AG09309 (cell line): Measurements from ENCODE around the gene SLC66A1.

ENCODE experiments used
- DNase-seq: peaks from one replicate; pipeline ENCODE4 v3.0.0-alpha.2; 2010; ENCODE audit warnings: low read depth
- H3K4me3 ChIP-seq: 2 replicates; pipeline ENCODE4 v1.5.1; 2011; ENCODE audit warnings: mild to moderate bottlenecking, low read depth, low read length, moderate library complexity; ENCODE audit not compliant: control insufficient read depth
- TF ChIP-seq, protein P1 (sequence below): IDR thresholded peaks from 2 replicates; pipeline ENCODE4 v1.5.1; 2011; ENCODE audit warnings: mild to moderate bottlenecking, low read depth, low read length, inconsistent platforms; ENCODE audit not compliant: insufficient read depth, control insufficient read depth; ENCODE audit errors: missing control alignments

SLC66A1 gene

GRCh38 chr1:19377812-19378718, 65.9 kb downstream of the SLC66A1 start:
- TF ChIP-seq, protein P1, sequence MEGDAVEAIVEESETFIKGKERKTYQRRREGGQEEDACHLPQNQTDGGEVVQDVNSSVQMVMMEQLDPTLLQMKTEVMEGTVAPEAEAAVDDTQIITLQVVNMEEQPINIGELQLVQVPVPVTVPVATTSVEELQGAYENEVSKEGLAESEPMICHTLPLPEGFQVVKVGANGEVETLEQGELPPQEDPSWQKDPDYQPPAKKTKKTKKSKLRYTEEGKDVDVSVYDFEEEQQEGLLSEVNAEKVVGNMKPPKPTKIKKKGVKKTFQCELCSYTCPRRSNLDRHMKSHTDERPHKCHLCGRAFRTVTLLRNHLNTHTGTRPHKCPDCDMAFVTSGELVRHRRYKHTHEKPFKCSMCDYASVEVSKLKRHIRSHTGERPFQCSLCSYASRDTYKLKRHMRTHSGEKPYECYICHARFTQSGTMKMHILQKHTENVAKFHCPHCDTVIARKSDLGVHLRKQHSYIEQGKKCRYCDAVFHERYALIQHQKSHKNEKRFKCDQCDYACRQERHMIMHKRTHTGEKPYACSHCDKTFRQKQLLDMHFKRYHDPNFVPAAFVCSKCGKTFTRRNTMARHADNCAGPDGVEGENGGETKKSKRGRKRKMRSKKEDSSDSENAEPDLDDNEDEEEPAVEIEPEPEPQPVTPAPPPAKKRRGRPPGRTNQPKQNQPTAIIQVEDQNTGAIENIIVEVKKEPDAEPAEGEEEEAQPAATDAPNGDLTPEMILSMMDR = no peak
- no peak for DNase-seq

More at GRCh38 chr1:19377812-19378718, 65.9 kb downstream of the SLC66A1 start:
- no peak overlapping the region for H3K4me3 ChIP-seq
